Lower leg skin (tissue), 4 donors: Measurements from ENCODE around the gene SORT1. TPM values are rescaled to one million over a fixed set of nuclear protein-coding genes. Genes with fewer than 3 reads are reported as not detected.
"Not testable (repeated sequence)": the region's sequence is repeated elsewhere in the genome, so short reads cannot be mapped to it uniquely, and the experiment has no call there.

Experiments
- DNase-seq, 2 donors: peaks; one replicate each; pipeline ENCODE4 v3.0.0-alpha.2; 2019; ENCODE audit warnings: low spot score in 2 of 2
- H3K4me3 ChIP-seq: fragments of 200-600 bp; sonication (generic); 2 replicates; pipeline ENCODE4 v1.5.1; 2017; ENCODE audit warnings: mild to moderate bottlenecking, low read depth; ENCODE audit not compliant: poor library complexity, severe bottlenecking
- POLR2A ChIP-seq, 2 donors: fragments of 450-650 bp; IDR thresholded peaks; one replicate each; pipeline ENCODE4 v1.6.1; 2016 to 2017; ENCODE audit warnings: antibody characterized with exemption in 2 of 2, mild to moderate bottlenecking in 1 of 2, moderate library complexity in 1 of 2
- WGBS, 2 donors: methylation state at CpG; one replicate each; pipeline ENCODE4 v1.1.5; 2018; 5-methylcytosine and 5-hydroxymethylcytosine counted together
- intact Hi-C: fragments of 100-400 bp; cut with DNase I; formaldehyde crosslinking; loops from one replicate; pipeline ENCODE4 v1.15.0; 2023; ENCODE audit warnings: low total_unique reads
- total RNA-seq, 4 donors: library from RNA; depleted of rRNA; stranded (reverse); fragments of >200 nt; gene quantifications; one replicate each; pipeline ENCODE4 v1.1.0, GENCODE V29; 2016
- TF ChIP-seq, protein P1 (sequence below), 3 donors: fragments of 450-650 bp; IDR thresholded peaks; one replicate each; pipeline ENCODE4 v1.5.1; 2016; ENCODE audit warnings: antibody characterized with exemption in 3 of 3, mild to moderate bottlenecking in 3 of 3, moderate library complexity in 2 of 3

SORT1 gene
- total RNA-seq, 4 donors from 2014 or later, result 29.8 to 53.1 (median 39.5) TPM

- TF ChIP-seq, protein P1, sequence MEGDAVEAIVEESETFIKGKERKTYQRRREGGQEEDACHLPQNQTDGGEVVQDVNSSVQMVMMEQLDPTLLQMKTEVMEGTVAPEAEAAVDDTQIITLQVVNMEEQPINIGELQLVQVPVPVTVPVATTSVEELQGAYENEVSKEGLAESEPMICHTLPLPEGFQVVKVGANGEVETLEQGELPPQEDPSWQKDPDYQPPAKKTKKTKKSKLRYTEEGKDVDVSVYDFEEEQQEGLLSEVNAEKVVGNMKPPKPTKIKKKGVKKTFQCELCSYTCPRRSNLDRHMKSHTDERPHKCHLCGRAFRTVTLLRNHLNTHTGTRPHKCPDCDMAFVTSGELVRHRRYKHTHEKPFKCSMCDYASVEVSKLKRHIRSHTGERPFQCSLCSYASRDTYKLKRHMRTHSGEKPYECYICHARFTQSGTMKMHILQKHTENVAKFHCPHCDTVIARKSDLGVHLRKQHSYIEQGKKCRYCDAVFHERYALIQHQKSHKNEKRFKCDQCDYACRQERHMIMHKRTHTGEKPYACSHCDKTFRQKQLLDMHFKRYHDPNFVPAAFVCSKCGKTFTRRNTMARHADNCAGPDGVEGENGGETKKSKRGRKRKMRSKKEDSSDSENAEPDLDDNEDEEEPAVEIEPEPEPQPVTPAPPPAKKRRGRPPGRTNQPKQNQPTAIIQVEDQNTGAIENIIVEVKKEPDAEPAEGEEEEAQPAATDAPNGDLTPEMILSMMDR (IDR thresholded peaks at IDR 0.05), result no peak
- TF ChIP-seq POLR2A (IDR thresholded peaks at IDR 0.05), result no peak
- no peak for DNase-seq
- 69% methylated on average over 5 of the region's 5 CpGs for WGBS, 2 donors
- H3K4me3 ChIP-seq, result no peak overlapping the region
- intact Hi-C loops, result no loop called here
Observed at GRCh38 chr1:109395602-109396512, 1.9 kb downstream of the SORT1 start.

DNA sequence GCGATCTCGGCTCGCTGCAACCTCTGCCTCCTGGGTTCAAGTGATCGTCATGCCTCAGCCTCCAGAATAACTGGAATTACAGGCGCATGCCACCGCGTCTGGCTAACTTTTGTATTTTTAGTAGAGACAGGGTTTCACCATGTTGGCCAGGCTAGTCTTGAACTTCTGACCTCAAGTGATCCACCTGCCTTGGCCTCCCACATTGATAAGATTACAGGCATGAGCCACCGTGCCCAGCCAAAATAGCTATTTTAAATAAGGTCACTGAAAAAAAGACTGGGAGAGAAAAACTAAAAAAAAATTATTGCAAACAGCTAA lies 2.5 kb downstream of the SORT1 start:
- H3K4me3 ChIP-seq, DNase-seq, intact Hi-C loops: not testable (repeated sequence)
- WGBS, 2 donors, result 61 to 71% methylated on average over 8 of the region's 8 CpGs

- no peak for DNase-seq
- TF ChIP-seq, protein P1 (IDR thresholded peaks at IDR 0.05), result no peak
- TF ChIP-seq POLR2A (IDR thresholded peaks at IDR 0.05), result no peak
- WGBS, 2 donors, result 72 to 75% methylated on average over 5 of the region's 5 CpGs
- H3K4me3 ChIP-seq, result no peak overlapping the region
- intact Hi-C loops, result no loop called here
Observed at GRCh38 chr1:109394591-109395281, 3.0 kb downstream of the SORT1 start.

- no peak for DNase-seq
- 67 to 75% methylated on average over 2 of the region's 2 CpGs for WGBS, 2 donors
- H3K4me3 ChIP-seq, result no peak overlapping the region
Observed at GRCh38 chr1:109393617-109394233, 4.0 kb downstream of the SORT1 start.

GRCh38 chr1:109392788-109393616 lies 4.7 kb downstream of the SORT1 start:
- WGBS, 2 donors, result 40 to 48% methylated on average over 10 of the region's 10 CpGs
- TF ChIP-seq POLR2A (IDR thresholded peaks at IDR 0.05), result no peak
- intact Hi-C loops, result no loop called here
- DNase-seq, result no peak
- H3K4me3 ChIP-seq, result no peak overlapping the region

More at GRCh38 chr1:109393617-109394233, 4.0 kb downstream of the SORT1 start:
- TF ChIP-seq POLR2A (IDR thresholded peaks at IDR 0.05), result no peak
- intact Hi-C loops, result no loop called here

DNA sequence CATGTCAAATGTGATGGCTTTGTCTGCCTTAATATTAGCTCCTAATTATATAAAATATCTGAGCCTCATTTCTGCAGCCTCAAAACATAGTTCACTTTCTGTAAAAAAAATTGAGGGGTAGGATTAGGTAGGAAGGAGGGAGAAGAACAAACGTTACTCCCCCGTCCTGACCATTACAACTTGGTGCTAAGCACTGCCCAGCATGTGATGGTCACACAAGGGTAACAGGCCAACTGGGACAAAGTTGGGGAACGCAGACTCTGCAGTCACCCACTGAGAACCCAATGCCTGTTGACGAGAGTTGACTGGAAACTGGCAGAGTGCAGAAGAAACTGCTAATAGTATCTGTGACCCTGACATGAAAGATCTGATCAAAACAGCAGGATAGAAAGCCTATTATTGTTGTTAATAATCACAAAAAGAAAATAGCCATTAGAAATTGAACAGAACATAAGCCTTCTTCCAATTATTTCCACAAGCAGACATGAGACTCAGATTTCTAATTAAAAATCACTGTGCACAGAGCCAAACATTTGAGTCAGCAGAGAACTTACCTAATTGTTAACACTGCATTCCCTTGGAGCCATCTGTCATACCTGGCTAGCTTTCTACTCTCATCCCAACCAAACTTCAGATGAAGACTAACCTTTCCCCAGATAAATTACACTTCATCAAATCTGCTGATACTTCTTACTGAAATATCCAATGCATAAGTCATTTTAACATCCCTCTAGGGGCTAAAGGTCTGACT lies 5.5 kb downstream of the SORT1 start:
- intact Hi-C loops, result no loop called here
- no peak for DNase-seq
- H3K4me3 ChIP-seq, result no peak overlapping the region
- TF ChIP-seq, protein P1 (IDR thresholded peaks at IDR 0.05), result no peak
- no peak for TF ChIP-seq POLR2A (IDR thresholded peaks at IDR 0.05)
- 48 to 60% methylated on average over 4 of the region's 4 CpGs for WGBS, 2 donors
